GM12892 (cell line): Measurements from ENCODE around the gene NAV1.

Experiments used
- POLR2A ChIP-seq: IDR thresholded peaks from 2 replicates; pipeline ENCODE4 v1.6.1; 2011; ENCODE audit warnings: low read depth, low read length, control low read depth
- POLR2AphosphoS5 ChIP-seq: IDR thresholded peaks from 2 replicates; pipeline ENCODE4 v1.6.1; 2011; ENCODE audit warnings: low read depth, low read length, control low read depth

DNA sequence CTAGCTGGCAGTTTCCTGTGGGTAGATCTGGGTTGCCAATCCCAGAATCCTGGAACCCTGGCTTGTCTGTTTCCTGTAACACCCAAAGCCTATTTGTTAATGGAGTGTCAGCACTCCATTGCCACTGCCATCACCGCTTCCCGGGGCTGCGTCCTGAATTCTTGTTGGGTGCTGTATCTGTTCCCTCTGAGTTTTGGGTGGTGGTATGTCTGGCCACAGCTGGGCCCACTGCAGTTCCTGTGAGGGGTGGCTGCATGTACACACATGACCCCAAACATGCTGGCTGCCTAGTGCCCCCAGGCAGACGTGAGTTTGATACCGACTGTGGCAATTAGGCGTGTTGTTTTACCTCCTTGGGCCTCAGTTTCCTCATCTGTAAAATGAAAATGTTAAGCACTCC lies 29.3 kb downstream of the NAV1 start:
- TF ChIP-seq POLR2AphosphoS5 = no peak
- TF ChIP-seq POLR2A = no peak
